A673 (cell line): ENCODE measurements around the gene GAGE13. TPM values are rescaled to one million over a fixed set of nuclear protein-coding genes. Genes with fewer than 3 reads are reported as not detected.
"Not testable (repeated sequence)": the region's sequence is repeated elsewhere in the genome, so short reads cannot be mapped to it uniquely, and the experiment has no call there.

Experiments used
- BruUV-seq: library from RNA; stranded (reverse); fragments of 400-500 nt; replicated peaks from 2 replicates; lab custom pipeline; 2021; lab: Mats Ljungman, UMichigan
- CTCF ChIA-PET: fragments of 300-600 bp; sonication (Branson Sonifier 250); formaldehyde crosslinking; loops from one replicate; lab custom pipeline; 2022; ENCODE audit warnings: antibody characterized with exemption; lab: Charles Lee
- POLR2A ChIA-PET: fragments of 300-600 bp; sonication (Branson Sonifier 250); formaldehyde crosslinking; loops from one replicate; lab custom pipeline; 2022; ENCODE audit warnings: antibody characterized with exemption; ENCODE audit not compliant: low non-redundant PET; lab: Charles Lee
- DNase-seq: peaks from one replicate; pipeline ENCODE4 v3.0.0-alpha.2; 2015; ENCODE audit warnings: low spot score
- H3K27ac ChIP-seq: fragments of 200-600 bp; sonication (generic); 2 replicates; pipeline ENCODE4 v1.5.1; 2016; ENCODE audit warnings: mixed run types, low read depth, mild to moderate bottlenecking, mixed read lengths, antibody characterized with exemption, low read length; ENCODE audit not compliant: poor library complexity, severe bottlenecking
- H3K27me3 ChIP-seq: fragments of 200-600 bp; sonication (generic); replicated peaks from 2 replicates; pipeline ENCODE4 v1.6.1; 2017; ENCODE audit warnings: mixed run types, low read depth, mild to moderate bottlenecking, mixed read lengths, antibody characterized with exemption, low read length; ENCODE audit not compliant: insufficient read depth, poor library complexity
- H3K36me3 ChIP-seq: fragments of 200-600 bp; sonication (generic); 2 replicates; pipeline ENCODE4 v1.6.1; 2016; ENCODE audit warnings: mixed run types, mild to moderate bottlenecking, mixed read lengths, antibody characterized with exemption, low read length; ENCODE audit not compliant: insufficient read depth, poor library complexity, severe bottlenecking
- H3K4me1 ChIP-seq: fragments of 200-600 bp; sonication (generic); 2 replicates; pipeline ENCODE4 v1.6.1; 2017; ENCODE audit warnings: mixed run types, mild to moderate bottlenecking, mixed read lengths, antibody characterized with exemption, low read length; ENCODE audit not compliant: insufficient read depth, poor library complexity, severe bottlenecking
- H3K4me3 ChIP-seq: fragments of 200-600 bp; sonication (generic); 2 replicates; pipeline ENCODE4 v1.5.1; 2016; ENCODE audit warnings: low read depth, mixed run types, mild to moderate bottlenecking, mixed read lengths, low read length; ENCODE audit not compliant: poor library complexity, severe bottlenecking
- H3K9me3 ChIP-seq: fragments of 200-600 bp; sonication (generic); 2 replicates; pipeline ENCODE4 v1.6.1; 2016; ENCODE audit warnings: mixed run types, low read depth, mild to moderate bottlenecking, mixed read lengths, antibody characterized with exemption, low read length; ENCODE audit not compliant: poor library complexity, severe bottlenecking
- EZH2 ChIP-seq: fragments of 200-600 bp; sonication (generic); IDR thresholded peaks from 2 replicates; pipeline ENCODE4 v1.6.1; 2017; ENCODE audit warnings: borderline replicate concordance, low read depth, mild to moderate bottlenecking, mixed read lengths, antibody characterized with exemption, low read length; ENCODE audit not compliant: poor library complexity, severe bottlenecking
- intact Hi-C: fragments of 100-400 bp; cut with micrococcal nuclease; formaldehyde crosslinking; loops from one replicate; pipeline ENCODE4 v1.10.0; 2022; ENCODE audit not compliant: unreplicated experiment
- total RNA-seq: library from RNA; stranded (reverse); gene quantifications from 2 replicates; pipeline ENCODE4 v1.2.3, GENCODE V29; 2021
- TF ChIP-seq, protein P1 (sequence below): fragments of 300-800, 200-600 bp; sonication (generic); conservative IDR thresholded peaks from 2 replicates; pipeline ENCODE4 v1.5.1; 2017; ENCODE audit warnings: low read depth, mild to moderate bottlenecking, antibody characterized with exemption, low read length, moderate library complexity, mixed read lengths

The GAGE13 gene
- total RNA-seq, 1 experiment from 2014 or later = not detected

DNA sequence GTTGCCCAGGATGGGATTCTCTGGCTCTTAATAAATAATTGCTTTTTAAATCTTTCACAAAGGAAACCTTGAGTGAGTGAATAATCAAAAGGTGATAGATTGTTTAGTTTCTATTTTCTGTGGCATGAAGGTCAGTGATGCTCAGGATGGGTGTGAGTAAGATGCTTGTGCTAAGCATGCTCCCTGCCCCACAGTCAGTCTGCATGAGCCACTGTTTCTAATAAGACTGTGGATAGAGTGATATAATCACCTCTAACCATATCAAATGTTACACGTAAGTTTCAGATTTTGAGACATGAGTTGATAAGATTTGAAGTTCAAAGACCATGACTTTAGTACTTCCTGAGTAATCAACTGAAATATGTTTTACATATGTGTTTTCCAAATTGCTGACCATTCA lies 30.7 kb upstream of the GAGE13 start:
- BruUV-seq = no TSS peak
- TF ChIP-seq, protein P1, sequence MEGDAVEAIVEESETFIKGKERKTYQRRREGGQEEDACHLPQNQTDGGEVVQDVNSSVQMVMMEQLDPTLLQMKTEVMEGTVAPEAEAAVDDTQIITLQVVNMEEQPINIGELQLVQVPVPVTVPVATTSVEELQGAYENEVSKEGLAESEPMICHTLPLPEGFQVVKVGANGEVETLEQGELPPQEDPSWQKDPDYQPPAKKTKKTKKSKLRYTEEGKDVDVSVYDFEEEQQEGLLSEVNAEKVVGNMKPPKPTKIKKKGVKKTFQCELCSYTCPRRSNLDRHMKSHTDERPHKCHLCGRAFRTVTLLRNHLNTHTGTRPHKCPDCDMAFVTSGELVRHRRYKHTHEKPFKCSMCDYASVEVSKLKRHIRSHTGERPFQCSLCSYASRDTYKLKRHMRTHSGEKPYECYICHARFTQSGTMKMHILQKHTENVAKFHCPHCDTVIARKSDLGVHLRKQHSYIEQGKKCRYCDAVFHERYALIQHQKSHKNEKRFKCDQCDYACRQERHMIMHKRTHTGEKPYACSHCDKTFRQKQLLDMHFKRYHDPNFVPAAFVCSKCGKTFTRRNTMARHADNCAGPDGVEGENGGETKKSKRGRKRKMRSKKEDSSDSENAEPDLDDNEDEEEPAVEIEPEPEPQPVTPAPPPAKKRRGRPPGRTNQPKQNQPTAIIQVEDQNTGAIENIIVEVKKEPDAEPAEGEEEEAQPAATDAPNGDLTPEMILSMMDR = no peak
- TF ChIP-seq EZH2 = no peak
- DNase-seq = no peak
- H3K4me1 ChIP-seq = no peaks in the 10 kb centered on the region
- no peaks in the 10 kb centered on the region for H3K27me3 ChIP-seq
- intact Hi-C loops = no loop called here
- H3K36me3 ChIP-seq = no peaks in the 10 kb centered on the region
- H3K27ac ChIP-seq = no peak overlapping the region
- ChIA-PET CTCF (no interaction called here), POLR2A (no interaction called here)
- no peaks in the 10 kb centered on the region for H3K9me3 ChIP-seq
- H3K4me3 ChIP-seq = no peak overlapping the region

GRCh38 chrX:49303346-49303745 lies 28.0 kb upstream of the GAGE13 start, which contains the start of gene GAGE10:
GAGE10 (plus strand) TSS chrX:49303646; CDS start chrX:49304860, 1,214 bp downstream.
- ChIA-PET CTCF (no interaction called here), POLR2A (no interaction called here)
- intact Hi-C loops = no loop called here
- Histone ChIP-seq H3K27me3 (no peaks in the 10 kb centered on the region), H3K4me3 (no peak within 1 kb of the TSS), H3K27ac (no peak within 1 kb of the TSS), H3K9me3 (no peaks in the 10 kb centered on the region), H3K4me1 (no peaks in the 10 kb centered on the region), H3K36me3 (no peaks in the 10 kb centered on the region)
- BruUV-seq = no TSS peak
- no peak for DNase-seq
- TF ChIP-seq EZH2 = no peak
- TF ChIP-seq, protein P1 = no peak

DNA sequence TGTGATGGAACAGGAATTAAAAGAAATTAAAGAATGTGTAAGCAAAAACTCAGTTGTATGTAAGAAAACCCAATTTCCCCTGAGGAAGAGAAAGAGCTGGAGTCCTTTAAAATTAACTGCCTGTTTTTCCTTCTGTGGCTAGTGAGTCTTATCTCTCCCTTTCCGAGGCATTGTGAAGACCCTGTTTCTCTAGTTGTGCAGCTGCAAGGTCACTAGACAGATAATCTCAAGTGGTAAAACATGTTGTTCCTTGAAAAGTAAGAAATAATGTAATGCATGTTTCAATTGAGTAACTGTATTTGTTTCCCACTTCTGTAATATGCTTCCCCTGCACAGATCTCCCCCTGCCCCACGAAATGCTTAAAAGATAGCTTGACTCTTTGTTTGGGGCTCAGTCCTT lies 23.6 kb upstream of the GAGE13 start:
- intact Hi-C loops, H3K27ac ChIP-seq, H3K4me3 ChIP-seq, H3K27me3 ChIP-seq, H3K9me3 ChIP-seq, BruUV-seq, H3K36me3 ChIP-seq, CTCF ChIA-PET, DNase-seq, POLR2A ChIA-PET, H3K4me1 ChIP-seq: not testable (repeated sequence)

- CTCF ChIA-PET = no interaction called here
Observed at GRCh38 chrX:49308604-49309269, 22.6 kb upstream of the GAGE13 start.

More at GRCh38 chrX:49308604-49309269, 22.6 kb upstream of the GAGE13 start:
- TF ChIP-seq EZH2 = no peak
- TF ChIP-seq, protein P1 = no peak
- H3K27me3 ChIP-seq = no peaks in the 10 kb centered on the region
- H3K4me3 ChIP-seq = no peak overlapping the region
- BruUV-seq = no TSS peak
- no peak overlapping the region for H3K27ac ChIP-seq
- POLR2A ChIA-PET = no interaction called here
- no peaks in the 10 kb centered on the region for H3K4me1 ChIP-seq
- no peaks in the 10 kb centered on the region for H3K36me3 ChIP-seq
- intact Hi-C loops = no loop called here
- no peaks in the 10 kb centered on the region for H3K9me3 ChIP-seq
- no peak for DNase-seq
